OCI-LY1 (cell line): Measurements from ENCODE around the gene CHMP6.

ENCODE experiments used
- H2AFZ ChIP-seq: fragments of 200-600 bp; sonication (generic), shearing (Covaris generic); 2 replicates; pipeline ENCODE4 v1.6.0; 2014; ENCODE audit warnings: antibody characterized with exemption, mild to moderate bottlenecking, low read length
- H3F3A ChIP-seq: fragments of 200-600 bp; sonication (generic), shearing (Covaris generic); 2 replicates; pipeline ENCODE4 v1.6.0; 2014; ENCODE audit warnings: mild to moderate bottlenecking, antibody characterized with exemption, low read length, moderate library complexity; ENCODE audit not compliant: insufficient read depth
- H3K27ac ChIP-seq: fragments of 200-600 bp; sonication (generic); 2 replicates; pipeline ENCODE4 v1.5.1; 2014; ENCODE audit warnings: low read length, mixed run types, mild to moderate bottlenecking, low read depth; ENCODE audit not compliant: poor library complexity, severe bottlenecking
- H3K27me3 ChIP-seq: fragments of 200-600 bp; sonication (generic); 2 replicates; pipeline ENCODE4 v1.6.0; 2014; ENCODE audit warnings: antibody characterized with exemption, mild to moderate bottlenecking, low read length, moderate library complexity; ENCODE audit not compliant: insufficient read depth
- H3K36me3 ChIP-seq: fragments of 200-600 bp; sonication (generic); 2 replicates; pipeline ENCODE4 v1.6.1; 2014; ENCODE audit warnings: mild to moderate bottlenecking, antibody characterized with exemption, low read length, moderate library complexity, mixed read lengths; ENCODE audit not compliant: insufficient read depth
- H3K4me1 ChIP-seq: fragments of 200-600 bp; sonication (generic); 2 replicates; pipeline ENCODE4 v1.5.1; 2014; ENCODE audit warnings: mild to moderate bottlenecking, low read length, moderate library complexity; ENCODE audit not compliant: insufficient read depth, severe bottlenecking
- H3K4me2 ChIP-seq: fragments of 200-600 bp; sonication (generic), shearing (Covaris generic); 2 replicates; pipeline ENCODE4 v1.6.1; 2014; ENCODE audit warnings: low read length
- H3K4me3 ChIP-seq: fragments of 200-600 bp; sonication (generic); 2 replicates; pipeline ENCODE4 v1.5.1; 2014; ENCODE audit warnings: low read length, low read depth, mild to moderate bottlenecking, mixed read lengths; ENCODE audit not compliant: poor library complexity, severe bottlenecking
- H3K79me2 ChIP-seq: fragments of 200-600 bp; shearing (Covaris generic); 2 replicates; pipeline ENCODE4 v1.6.1; 2016; ENCODE audit warnings: mixed run types, low read length, mixed read lengths; ENCODE audit not compliant: insufficient read depth
- H3K9ac ChIP-seq: fragments of 200-600 bp; sonication (generic), shearing (Covaris generic); 2 replicates; pipeline ENCODE4 v1.6.1; 2014; ENCODE audit warnings: mild to moderate bottlenecking, low read length, mixed read lengths
- H3K9me2 ChIP-seq: fragments of 200-600 bp; sonication (generic), shearing (Covaris generic); 2 replicates; pipeline ENCODE4 v1.6.1; 2014; ENCODE audit warnings: low read depth, mild to moderate bottlenecking, low read length, mixed read lengths
- H3K9me3 ChIP-seq: fragments of 200-600 bp; shearing (Covaris generic); 2 replicates; pipeline ENCODE4 v1.6.1; 2014; ENCODE audit warnings: low read length, mixed read lengths
- H4K20me1 ChIP-seq: fragments of 200-600 bp; sonication (generic), shearing (Covaris generic); 2 replicates; pipeline ENCODE4 v1.6.0; 2016; ENCODE audit warnings: mild to moderate bottlenecking, low read length; ENCODE audit not compliant: insufficient read depth
- EZH2 ChIP-seq: fragments of 200-600 bp; sonication (generic), shearing (Covaris generic); IDR thresholded peaks from 2 replicates; pipeline ENCODE4 v1.8.0; 2017; ENCODE audit warnings: borderline replicate concordance, mixed run types, mild to moderate bottlenecking, antibody characterized with exemption, low read length, moderate library complexity, mixed read lengths
- TF ChIP-seq, protein P1 (sequence below): fragments of 200-600 bp; sonication (generic), shearing (Covaris generic); IDR thresholded peaks from 2 replicates; pipeline ENCODE4 v1.5.1; 2017; ENCODE audit warnings: mild to moderate bottlenecking, antibody characterized with exemption, low read length, moderate library complexity, mixed read lengths

The CHMP6 gene

DNA sequence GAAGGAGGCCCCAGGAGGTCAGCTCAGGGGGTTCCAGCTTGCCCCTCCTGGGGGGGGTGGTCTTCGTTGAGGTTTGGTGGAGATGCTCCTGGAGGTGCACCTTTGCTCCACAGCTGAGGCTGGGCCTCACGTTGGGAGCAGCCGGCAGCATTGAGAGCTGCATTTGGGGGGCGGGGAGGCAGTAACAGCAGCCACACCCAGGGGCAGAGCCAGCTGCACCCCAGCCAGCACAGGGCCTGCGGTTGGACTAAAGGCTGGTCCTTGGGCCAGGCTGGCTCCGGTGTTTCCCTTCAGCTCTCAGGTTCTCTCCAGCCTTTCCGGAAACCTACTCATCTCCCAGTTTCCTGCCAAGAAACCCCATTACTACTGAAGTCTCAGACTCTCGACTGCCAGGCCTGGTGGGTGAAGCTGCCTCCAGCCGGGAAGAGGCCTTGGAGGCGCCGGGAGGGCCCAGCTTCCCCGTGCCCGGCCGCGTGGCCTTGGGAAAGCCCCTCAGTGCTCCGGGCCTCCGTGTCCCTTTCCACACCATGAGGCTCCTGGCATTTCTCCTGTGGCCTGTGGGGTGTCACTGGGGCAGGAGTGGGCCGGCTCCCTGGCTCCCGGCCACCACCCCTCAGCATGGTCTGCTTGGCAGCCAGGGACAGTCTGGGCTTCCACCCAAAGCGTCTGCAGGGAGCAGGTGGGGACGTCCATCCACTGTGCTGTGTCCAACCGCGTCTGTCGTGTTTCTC, 29.3 kb downstream of the CHMP6 start:
- Histone ChIP-seq H3K27me3 (no peaks in the 10 kb centered on the region; the same call in 1 of the 2 replicates), H3K79me2 (no peaks in the 10 kb centered on the region), H3K9me2 (no peaks in the 10 kb centered on the region), H4K20me1 (no peaks in the 10 kb centered on the region), H3K36me3 (no peaks in the 10 kb centered on the region; the same call in 1 of the 2 replicates), H3K9me3 (peaks cover 4% of the 10 kb centered on the region; the same call in 1 of the 2 replicates), H3F3A (no peaks in the 10 kb centered on the region), H3K4me2 (no peak overlapping the region), H3K4me1 (no peaks in the 10 kb centered on the region), H3K4me3 (no peak overlapping the region), H3K9ac (no peak overlapping the region), H2AFZ (no peak overlapping the region), H3K27ac (no peak overlapping the region)
- no peak for TF ChIP-seq EZH2
- TF ChIP-seq, protein P1, sequence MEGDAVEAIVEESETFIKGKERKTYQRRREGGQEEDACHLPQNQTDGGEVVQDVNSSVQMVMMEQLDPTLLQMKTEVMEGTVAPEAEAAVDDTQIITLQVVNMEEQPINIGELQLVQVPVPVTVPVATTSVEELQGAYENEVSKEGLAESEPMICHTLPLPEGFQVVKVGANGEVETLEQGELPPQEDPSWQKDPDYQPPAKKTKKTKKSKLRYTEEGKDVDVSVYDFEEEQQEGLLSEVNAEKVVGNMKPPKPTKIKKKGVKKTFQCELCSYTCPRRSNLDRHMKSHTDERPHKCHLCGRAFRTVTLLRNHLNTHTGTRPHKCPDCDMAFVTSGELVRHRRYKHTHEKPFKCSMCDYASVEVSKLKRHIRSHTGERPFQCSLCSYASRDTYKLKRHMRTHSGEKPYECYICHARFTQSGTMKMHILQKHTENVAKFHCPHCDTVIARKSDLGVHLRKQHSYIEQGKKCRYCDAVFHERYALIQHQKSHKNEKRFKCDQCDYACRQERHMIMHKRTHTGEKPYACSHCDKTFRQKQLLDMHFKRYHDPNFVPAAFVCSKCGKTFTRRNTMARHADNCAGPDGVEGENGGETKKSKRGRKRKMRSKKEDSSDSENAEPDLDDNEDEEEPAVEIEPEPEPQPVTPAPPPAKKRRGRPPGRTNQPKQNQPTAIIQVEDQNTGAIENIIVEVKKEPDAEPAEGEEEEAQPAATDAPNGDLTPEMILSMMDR, result no peak

DNA sequence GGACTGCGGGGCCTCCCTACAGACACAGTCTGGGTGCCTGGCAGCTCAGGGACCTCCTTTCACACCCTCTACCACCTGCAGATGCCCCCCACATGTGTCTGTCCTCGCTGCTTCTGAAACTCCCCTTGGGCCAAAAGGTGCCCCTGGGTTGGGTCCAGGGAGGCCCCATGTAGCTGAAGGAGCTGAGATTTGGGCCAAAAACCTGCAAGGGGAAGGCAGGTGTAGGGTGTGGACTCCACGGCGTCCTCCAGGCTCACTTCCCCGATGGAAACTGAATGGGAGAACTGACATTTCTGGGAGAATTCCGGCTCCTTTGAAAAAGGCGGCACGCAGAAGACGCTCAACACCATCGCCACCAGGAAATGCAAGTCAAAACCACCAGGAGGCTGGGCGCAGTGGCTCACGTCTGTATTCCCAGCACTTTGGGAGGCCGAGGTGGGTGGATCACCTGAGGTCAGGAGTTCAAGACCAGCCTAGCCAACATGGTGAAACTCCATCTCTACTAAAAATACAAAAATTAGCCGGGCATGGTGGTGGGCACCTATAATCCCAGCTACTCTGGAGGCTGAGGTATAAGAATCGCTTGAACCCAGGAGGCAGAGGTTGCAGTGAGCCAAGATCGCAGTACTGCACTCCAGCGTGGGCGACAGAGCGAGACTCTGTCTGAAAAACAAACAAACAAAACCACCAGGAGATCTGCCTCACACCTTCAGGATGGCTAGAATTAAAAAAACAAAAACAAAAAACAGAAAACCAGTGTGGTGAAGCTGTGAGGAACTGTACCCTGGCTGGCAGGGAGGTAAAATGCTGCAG, 30.1 kb downstream of the CHMP6 start:
- Histone ChIP-seq H3K27ac (no peak overlapping the region), H3K9me3 (peaks cover 2% of the 10 kb centered on the region; the same call in 1 of the 2 replicates), H3K36me3 (no peaks in the 10 kb centered on the region; the same call in 1 of the 2 replicates), H3K9ac (no peak overlapping the region), H3K9me2 (no peaks in the 10 kb centered on the region), H3K27me3 (peaks cover 1% of the 10 kb centered on the region; the same call in 1 of the 2 replicates), H3K4me3 (no peak overlapping the region), H3K79me2 (no peaks in the 10 kb centered on the region), H3F3A (no peaks in the 10 kb centered on the region), H4K20me1 (no peaks in the 10 kb centered on the region), H3K4me2 (no peak overlapping the region), H2AFZ (no peak overlapping the region), H3K4me1 (no peaks in the 10 kb centered on the region)
- TF ChIP-seq, protein P1, result no peak
- TF ChIP-seq EZH2, result no peak

DNA sequence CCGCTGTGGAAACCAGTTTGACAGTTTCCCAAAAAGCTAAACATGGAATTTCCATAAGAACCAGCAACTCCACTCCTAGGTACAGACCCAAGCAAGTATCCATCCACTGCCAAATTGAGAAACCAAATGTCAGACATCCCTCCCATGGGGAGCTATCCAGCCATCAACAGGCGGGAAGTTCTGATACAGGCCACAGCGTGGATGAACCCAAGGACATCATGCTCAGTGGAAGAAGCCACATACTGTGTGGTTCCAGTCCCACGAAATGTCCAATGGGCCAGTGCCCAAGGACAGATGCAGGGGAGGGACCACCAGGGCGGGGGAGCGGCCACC, 30.7 kb downstream of the CHMP6 start:
- Histone ChIP-seq H3K4me3 (no peak overlapping the region), H3K9ac (no peak overlapping the region), H3K27ac (no peak overlapping the region), H3F3A (no peaks in the 10 kb centered on the region), H3K4me2 (no peak overlapping the region), H3K79me2 (no peaks in the 10 kb centered on the region), H4K20me1 (no peaks in the 10 kb centered on the region), H3K36me3 (no peaks in the 10 kb centered on the region), H3K4me1 (no peaks in the 10 kb centered on the region), H2AFZ (no peak overlapping the region), H3K27me3 (peaks cover 4% of the 10 kb centered on the region; the same call in 1 of the 2 replicates), H3K9me3 (no peaks in the 10 kb centered on the region), H3K9me2 (no peaks in the 10 kb centered on the region)
- TF ChIP-seq EZH2, result no peak
- TF ChIP-seq, protein P1, result no peak
